AG08395 (cell line): ENCODE measurements around the gene PICK1.
"Not testable (repeated sequence)": the region's sequence is repeated elsewhere in the genome, so short reads cannot be mapped to it uniquely, and the experiment has no call there.

ENCODE experiments used
- DNase-seq: peaks from one replicate; pipeline ENCODE4 v3.0.0; 2012; ENCODE audit warnings: mixed read lengths, low spot score

Gene PICK1

DNA sequence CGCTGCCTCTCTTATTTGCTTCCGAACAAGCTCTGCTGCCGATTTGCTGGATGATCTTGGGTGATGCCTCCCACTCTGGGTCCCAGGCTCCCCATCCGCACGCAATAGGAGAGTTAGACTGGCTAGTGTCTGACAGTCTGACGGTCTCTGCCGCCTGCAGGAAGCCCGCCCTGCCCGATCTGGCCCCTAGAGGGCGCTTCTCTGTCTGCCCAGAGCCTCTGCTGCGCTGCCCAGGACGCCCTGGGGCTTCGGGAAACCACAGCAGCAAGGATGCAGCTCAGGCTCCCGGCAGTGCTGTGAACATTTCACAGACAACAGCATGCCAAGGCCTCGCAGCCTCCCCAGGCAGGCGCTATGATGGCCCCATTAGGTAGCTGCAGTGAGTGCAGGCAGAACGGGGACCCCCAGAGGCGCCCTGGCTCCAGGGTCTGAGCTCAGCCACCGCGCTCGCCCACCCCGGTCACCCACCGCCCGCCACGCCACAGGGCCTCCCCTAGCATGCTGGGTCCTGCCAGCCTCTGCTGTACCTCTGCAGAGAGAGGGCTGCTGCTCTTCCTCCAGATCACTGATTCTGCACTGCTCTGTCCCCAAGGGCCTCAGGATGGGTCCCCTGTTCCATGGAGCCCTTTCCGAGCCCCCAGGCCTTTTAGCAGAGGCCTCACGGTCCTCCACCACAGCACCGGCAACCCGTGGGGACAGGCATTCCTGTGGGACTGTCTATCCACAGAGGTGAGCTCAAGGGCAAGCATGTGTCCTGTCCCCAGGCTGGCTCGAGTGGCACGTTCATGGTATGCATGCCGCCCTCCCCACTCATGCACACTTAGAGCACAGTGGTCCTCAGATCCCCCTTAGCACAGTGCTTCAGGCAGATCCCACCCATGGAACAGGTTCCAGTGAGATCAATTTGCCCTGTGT lies 57.5 kb downstream of the PICK1 start:
- DNase-seq, result peak; percentile 96

DNA sequence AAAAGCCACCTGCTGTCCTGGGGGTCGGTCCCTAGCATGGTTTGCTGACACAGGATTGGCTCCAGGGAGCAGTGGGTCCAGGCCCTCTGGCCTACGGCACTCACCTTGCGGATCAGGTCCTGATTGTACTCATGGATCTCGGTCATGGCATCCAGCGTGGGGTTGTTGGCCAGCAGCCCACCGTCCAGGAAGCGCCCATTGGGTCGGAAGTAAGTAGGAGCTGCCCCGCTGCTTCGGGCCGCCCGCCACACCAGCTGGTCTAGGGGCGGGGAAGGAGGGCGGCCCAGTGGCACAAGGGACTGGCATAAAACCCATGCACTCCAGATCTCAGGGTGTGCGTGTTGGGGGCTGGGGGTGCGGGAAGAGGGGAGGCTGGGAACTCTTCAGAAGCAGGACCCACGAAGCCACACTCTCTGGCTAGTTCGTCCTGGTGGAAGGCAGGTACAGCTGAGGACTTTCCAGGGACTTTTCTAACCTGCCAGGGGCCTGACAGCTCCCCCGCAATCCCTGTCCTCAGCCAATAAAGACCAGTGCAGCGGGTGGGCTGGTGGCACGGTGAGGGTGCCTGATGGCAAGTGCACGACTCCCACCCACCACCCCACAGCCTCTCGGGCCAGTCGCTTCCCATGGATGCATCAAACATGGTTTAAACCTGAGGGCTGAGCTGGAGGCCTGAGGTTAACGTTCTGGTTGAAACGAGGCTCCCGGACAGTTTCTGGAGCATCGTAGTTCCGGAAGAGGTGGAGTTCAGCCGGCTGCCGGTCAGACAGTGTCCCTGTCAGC lies 58.4 kb downstream of the PICK1 start:
- no peak for DNase-seq

DNA sequence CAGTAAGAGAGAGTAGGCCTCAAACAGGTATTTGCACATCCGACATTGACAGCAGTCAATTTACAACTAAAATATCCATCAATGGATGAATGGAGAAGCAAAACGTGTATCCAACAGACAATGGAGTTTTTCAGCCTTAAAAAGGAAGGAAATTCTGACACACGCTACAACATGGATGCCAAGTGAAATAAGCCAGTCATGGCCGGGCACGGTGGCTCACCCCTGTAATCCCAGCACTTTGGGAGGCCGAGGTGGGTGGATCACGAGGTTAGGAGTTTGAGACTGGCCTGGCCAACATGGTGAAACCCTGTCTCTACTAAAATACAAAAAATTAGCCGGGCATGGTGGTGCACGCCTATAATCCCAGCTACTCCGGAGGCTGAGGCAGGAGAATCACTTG lies 60.4 kb downstream of the PICK1 start:
- DNase-seq, result not testable (repeated sequence)

DNA sequence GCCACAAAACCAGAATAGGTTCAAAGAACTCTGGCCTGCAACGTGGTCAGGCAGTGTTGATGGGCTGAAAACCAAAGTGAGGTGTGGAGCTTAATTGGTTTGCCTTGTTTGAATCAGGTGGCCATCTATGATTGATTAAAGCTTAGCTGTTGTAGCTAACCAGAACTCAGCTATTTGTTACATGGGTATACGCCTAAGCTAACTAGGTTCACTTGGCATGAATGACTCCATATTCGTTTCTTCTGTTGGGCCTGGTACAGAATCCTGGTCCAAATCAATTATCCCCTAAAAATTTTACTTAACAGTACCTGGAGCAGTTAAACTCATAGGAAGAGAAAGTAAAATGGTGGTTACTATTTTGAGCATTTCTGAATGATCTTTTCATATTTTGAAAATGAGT lies 61.0 kb downstream of the PICK1 start:
- no peak for DNase-seq

DNA sequence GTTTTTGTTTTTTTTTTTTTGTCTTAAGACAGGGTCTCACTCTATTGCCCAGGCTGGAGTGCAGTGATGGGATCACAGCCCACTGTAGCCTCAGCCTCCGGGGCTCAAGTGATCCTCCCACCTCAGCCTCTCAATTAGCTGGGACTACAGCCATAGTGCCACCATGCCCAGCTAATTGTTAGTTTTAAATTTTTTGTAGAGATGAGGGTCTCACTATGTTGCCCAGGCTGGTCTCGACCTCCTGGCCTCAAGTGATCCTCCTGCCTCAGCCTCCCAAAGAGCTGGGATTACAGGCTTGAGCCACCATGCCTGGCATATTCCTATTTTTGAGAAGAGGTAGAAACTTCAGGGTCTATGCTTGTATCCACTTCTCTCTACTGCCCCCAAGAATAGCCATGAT lies 61.5 kb downstream of the PICK1 start:
- DNase-seq, result not testable (repeated sequence)

DNA sequence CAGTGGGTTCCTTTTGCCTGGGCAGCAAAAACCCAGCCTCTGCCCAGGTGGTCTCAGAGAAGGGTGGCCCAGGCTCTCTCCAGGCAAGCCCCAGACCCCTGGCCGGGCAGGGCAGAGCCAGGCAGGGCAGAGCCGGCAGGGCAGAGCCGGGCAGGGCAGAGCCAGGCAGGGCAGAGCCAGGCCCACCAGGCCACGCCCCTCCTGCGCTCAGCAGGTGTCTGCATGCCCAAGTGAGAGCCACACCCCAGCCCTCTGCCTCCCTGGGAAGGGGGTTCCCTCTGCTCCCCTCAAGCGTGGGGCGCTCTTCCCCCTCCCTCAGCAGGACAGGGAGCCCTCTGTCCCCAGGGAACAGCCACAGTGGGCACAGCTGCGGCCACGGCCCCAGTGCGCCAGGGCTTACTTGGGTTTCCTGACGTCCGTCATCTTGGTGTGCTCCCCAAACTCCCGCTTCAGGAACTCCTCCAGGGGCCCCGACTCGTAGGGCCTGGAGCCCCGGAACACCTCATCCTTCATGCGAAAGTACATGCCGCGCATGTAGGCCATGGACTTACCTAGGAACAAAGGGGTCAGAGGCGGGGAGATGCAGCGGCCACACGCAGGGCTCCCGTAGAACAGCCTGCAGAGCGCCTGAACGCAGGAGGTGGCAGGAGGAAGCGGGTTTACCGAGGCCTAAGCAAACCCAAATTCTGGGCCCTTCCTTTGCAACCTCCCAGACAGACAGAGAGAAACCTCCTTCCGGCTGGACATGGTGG lies 63.3 kb downstream of the PICK1 start:
- DNase-seq, result no peak

DNA sequence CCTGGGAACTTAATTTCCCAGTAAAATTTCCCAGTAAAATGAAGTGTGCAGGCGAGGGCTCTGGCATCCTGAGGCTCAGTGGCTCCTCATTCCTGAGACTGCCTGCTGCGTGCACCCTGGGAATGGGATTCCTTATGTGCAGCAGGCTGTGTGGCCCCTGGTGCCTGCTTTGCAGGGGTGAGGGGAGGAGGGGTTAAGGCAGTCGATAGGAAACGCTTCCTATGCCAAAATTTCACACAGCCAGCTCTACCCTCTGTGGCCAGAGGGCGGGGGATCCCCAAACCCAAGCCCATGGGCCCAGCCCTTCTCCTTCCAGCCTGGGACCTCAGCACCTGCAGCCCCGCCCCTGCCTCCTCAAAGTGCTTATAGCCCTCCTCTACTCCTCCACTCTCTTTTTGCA lies 65.4 kb downstream of the PICK1 start:
- DNase-seq, result no peak

DNA sequence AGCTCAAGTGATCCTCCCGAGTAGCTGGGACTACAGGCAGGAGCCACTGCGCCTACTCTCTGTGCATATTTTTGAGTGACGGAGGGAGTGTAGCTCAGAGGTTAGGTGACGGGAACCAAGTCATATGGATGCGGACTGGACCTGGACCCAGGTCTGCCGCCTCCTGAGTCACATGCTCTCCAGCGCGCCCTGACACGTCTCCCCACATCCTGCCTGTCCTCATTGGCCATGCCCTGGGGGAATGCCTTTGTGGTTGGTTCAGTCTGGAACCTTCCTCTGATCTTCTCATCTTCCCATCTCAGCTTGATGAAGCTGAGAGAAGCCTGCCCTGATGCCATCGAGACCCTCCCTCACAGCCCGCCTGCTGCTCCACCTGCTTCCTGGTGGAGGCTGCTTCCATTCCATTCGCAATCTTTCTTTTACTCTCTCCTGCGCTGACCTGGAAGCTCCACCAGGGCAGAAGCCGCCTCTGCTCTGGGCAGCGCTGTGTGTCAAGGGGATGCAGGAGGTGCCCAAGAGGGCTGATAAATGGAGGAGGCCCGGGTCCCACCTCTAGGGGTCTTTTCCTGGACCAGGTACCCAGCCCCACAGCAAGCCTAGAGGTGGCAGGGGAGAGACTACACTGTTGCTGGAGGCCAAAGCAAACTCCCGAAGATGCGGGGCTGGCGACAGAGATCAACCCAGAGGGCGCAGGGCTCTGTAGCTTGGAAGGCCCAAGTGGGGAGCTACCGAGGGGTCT lies 67.2 kb downstream of the PICK1 start:
- DNase-seq, result no peak

DNA sequence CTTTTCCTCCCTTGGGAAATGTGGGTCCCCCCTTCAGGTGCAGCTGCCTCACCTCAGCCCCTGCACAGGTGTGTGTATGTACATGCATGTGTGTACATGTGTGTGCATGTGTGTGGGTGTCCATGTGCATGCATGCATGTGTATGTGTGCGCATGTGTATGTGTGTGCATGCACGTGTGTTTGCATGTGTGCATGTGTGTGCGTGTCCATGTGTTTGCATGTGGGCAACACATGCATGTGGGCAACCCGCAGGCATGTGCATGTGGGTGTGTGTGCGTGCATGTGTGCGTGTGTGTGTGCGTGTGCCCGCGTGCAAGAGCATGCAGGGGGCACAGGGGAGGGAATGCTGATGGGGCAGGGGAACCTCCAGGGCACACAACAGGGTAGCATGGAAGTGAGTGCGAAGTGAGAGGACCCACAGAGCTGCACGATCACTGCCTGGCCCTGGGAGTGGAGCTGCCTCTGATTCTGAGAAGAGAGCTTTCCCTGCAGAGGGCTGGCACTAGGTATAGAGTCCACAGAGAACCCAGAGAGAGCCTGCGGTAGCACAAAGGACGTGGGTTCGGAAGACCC lies 67.9 kb downstream of the PICK1 start:
- DNase-seq, result no peak
